GM19193 (cell line): ENCODE results near the gene TERC.

ENCODE experiments used
- POLR2A ChIP-seq: IDR thresholded peaks from 4 replicates; pipeline ENCODE4 v1.6.1; 2011; ENCODE audit not compliant: insufficient read depth, insufficient read length; ENCODE audit errors: extremely low read depth

The TERC gene

DNA sequence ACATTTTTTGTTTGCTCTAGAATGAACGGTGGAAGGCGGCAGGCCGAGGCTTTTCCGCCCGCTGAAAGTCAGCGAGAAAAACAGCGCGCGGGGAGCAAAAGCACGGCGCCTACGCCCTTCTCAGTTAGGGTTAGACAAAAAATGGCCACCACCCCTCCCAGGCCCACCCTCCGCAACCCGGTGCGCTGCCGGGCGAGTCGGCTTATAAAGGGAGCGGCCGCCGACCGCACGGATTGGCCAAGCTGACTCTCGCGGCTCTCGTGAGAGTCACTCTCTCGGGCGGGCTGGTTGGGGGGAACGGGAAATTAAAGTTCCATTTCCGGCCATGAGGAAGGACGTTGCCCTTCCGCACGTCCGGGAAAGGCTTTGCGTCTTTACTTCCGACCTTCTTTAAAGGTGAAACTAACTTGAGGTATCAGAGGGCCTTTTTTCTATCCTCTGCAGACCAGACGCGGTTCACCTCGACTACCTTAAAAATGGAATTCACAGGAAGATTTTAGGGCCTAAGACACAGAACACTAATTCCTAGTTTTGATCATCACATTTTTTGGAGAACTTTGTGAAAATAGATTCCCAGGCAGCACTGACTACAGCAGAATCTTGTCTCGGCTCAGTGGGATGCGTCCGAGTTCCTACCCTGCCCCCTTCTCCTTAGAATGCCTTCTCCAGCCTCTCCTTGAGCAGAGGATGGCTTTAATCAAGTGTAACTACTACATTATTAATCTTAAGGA is at the start of gene TERC:
Gene TERC, minus strand, starts transcription at position 179 of the 731 bp plus-strand sequence.
- peak; percentile 94 for TF ChIP-seq POLR2A

DNA sequence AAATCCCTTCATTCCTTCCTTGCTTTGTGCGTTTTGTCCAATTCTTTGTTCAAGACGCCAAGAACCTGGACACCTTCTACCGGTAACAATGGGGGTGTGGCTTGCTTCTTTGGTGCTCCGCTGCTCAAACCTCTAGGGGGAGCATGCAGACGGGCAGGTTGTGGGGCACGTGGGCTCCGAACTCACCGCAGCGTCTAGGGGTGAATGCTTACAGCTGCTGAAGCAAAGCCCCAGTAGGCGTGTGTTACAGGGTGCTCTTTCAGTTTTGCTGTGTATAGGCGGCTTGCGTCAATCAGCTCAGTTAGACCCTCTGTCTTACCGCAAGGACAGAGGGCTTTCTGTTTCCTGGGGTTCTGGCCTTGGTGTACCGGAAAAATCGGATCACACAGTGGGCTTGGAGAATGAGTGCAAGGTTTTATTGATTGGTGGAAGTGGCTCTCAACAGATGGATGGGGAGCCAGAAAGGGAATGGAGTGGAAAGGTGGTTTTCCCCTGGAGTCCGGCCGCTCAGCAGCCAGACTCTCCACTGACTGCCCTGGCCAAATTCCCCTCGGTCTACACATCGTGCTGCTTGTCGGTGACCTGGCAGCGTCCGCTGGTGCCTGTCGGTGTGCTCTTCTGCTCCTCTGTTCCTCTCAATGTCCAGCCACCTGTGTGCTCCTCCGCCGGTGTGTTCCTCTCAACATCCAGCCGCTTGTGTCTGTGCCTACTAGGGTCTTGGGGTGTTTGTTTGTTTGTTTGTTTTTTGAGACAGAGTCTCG is 49.1 kb upstream of the TERC start:
- no peak for TF ChIP-seq POLR2A

DNA sequence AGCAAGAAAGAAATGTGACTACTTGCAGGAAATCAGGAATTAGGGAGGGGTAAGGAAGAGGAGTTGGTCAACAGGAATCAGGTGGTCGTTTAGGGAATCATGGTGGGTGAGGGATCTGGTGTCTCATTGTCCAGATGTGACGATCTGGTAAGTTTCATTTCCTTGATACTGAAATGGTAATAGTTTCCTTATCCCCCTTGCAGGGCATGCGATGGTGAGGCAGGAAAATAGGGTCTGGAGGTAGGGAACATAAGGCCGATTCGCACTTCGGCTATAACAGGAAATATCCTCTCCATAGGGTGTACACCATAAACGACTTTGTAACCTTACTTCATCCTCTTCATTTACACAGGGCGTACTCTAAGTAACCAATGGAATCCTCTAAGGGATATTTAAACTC is 48.4 kb upstream of the TERC start:
- no peak for TF ChIP-seq POLR2A

DNA sequence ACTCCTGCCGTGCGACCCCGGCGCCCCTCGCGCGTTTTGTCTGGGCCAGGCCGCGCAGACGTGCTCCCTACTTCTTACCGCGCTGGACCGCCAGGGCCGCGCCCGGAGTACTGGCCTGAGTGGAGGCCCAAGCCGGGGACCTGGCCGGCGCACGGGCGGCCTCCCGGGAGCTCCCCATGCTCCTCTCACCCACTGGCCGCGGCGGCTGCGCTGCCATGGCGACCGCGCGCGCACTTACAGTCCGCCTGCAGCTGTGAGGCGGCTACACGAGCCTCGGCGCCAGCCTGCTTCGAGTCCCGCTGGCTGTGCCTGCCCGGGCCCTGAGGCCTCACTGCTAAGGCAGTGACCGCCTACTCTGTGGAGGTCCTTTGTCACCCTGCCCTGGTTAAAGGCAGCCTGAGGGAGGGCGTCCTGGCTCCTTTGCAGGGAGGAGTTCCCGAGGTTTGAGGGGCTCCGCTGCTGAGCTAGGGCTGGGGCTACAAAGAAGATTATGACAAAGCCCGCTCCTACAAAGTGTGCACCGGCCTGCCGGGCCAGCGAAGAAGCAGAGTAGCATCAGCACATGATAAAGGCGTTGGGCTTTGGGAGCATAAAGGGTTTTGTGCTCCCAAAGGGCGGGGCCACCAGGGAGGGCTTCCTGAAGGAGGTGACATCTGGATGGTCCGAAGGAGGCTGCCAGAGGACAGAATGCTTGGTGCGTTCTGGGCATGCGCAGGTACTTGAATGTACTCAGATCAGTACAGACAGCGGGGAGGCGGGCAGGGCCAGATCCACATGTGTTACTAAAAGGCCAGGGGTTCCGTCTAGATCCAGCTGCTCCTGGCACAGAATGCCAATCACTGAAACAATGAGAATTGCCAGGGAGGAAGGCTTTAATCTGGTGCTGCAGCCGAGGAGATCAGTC is 47.7 kb upstream of the TERC start, which contains the start of the genes LRRC34 and LRRIQ4:
Gene LRRC34, minus strand, starts transcription at position 573 of the 904 bp plus-strand sequence. Its CDS starts 356 bp downstream, at position 217.
Gene LRRIQ4, plus strand, starts transcription at position 539 of the 904 bp plus-strand sequence. CDS start 9,052 bp downstream, outside the sequence.
- TF ChIP-seq POLR2A: peak; percentile 10

DNA sequence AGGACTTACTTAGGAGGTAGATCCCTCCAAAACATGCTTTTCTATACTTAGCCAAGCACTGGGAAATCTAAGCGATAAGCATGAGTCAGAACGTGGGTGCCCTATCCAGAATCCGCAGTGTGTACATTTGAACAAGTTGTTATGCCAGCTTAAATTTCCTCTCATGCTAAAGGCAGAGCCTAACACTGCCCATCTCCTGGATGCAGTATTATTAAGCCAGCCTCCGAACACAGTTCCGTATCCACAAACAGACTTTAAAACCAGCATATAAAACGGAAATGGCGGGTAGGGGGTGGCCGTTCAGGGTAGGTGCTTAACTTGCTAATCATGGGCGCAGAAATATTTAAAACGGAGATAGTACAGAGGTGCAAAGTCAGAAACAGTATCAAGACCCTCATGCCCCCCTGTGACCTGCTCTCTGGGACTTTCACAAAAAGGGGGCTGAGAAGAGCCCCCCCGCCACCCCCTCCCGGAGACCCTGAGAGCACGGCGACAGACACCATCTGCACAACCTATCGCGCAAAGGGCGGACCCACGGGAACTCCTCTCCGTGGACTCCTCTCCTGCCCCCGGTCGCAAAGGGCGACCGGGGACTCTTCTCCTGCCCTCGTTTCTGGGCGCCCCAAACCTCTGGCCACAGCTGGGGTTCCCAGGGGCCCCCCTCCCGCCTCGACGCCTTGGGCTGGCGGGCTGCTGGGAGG is 46.9 kb upstream of the TERC start:
- no peak for TF ChIP-seq POLR2A

DNA sequence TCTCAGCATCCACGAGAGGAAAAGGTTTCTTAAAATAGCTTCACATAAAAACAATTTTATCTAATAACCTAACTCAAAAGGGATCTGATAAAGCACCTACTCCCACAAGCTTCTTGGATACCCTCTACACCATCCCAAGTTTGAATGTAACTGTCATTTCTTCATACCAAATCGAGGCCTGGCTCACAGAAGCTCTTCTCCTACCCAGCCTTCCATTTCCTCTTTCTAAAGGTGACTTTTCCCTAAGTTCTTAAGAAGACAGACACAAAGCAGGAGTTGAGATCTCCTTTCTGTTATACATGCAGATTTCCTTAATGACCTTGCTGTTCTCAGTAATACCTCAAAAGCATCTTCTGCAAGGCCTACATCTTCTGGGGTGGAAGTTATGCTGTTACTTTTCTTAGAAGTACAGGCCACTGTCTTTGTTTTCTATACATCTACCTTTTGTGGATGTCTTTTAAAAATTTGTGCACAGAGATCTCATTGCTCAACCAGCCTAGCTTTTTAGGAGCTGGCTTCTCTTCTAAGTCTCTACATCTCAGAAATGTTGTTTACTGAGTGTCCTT is 44.5 kb upstream of the TERC start:
- no peak for TF ChIP-seq POLR2A

DNA sequence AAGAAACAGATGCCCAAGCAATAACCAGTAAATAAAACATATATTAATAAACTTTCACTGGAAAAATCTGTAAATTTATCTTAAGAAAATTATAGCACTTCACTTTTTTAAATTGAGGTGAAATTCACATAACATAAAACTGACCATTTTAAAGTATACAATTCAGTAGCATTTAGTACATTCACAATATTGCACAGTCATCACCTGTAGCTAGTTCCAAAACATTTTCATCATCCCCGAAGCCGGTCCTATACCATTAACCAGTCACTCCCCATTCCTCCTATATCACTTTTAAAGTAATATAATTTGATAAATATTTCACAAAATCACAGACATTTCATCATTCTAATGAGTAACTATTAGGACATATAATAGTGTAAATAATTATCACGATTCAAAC is 39.8 kb upstream of the TERC start:
- no peak for TF ChIP-seq POLR2A

DNA sequence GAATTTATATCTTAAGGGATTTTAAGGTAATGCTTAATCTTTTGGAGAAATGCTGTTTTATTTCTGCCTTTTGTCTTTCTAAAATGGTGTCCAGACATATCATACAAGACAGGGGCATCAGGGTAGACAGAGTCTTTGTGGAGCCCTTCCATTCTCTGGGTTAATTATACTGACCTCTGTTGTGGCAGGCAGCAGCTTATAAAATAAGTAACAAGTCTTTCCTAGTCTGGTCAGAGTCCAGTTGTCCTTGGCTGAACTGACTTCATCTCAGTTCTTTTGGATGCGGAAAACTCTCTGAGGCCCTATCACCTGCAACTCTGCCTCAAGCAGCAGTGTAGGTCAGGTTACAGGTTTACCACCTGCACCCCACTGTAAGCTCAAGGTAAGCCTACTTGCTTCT is 27.5 kb upstream of the TERC start:
- no peak for TF ChIP-seq POLR2A

DNA sequence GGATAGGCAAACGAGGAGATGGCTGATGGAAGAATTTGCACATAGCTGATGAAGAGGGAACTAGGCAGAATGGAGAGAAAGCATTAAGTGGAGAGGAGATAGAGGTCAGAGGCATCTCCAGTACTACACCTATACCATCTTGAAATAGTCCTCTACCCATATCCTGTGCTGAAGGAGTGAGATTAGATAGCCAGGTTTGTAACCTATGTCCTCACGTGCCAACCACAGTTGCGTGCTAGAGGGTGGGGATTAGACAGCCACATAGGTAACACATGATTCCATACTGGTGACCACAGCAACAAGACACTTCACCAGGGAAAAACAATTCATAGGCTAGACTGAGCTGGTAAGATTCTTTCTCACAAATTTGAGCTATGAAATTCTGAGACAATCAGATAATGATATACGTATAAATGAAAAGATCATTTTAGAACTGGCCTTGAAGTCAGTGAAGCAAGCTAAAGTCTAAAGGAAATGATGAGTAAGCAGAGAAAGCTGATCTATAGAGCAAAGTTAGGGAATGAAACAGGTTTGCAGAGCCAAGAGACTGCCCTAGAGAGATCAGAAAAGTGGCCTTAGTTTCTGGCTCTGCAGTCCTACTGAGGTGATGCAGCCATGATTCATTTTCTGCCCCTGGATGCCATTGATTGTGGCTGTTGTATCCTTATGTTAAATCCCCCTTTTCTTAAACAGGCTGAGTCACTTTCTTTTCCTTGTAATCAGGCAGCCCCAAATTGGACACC is 26.0 kb upstream of the TERC start:
- no peak for TF ChIP-seq POLR2A

DNA sequence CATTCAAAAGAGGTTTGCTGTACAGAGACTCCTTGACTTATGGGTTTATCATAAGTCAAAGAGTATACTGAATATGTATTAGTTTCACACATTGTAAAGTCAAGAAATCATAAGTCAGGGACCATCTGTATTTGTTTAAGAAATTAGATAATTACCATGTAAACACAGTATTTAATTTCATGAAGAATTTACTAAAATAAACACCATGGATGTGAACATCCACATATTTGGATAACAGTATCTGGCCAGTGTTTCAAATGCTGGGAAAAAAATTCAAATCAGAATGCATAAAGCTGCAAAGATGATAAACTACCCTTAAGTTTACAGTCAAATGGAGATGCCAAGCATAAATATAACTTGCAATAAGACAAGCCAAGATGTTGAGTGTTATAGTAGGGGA is 25.4 kb upstream of the TERC start:
- no peak for TF ChIP-seq POLR2A

DNA sequence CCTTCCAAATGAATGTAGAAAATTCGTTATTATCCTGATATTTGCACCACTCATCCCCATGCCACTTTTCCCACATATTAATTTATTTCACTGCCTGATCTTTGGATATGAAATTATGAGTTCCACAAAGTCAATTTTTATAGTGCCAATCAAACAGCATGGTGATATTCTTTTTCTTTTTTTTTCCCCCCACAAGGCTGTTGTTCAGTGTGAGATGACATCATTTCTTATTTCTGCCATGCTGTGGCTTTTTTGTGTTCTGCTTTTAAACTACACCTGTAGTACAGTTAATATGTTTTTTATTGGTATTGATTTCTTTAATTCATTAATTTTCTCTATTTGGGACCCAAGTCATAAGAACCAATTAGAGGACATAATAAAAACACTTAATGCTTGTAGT is 22.9 kb upstream of the TERC start:
- no peak for TF ChIP-seq POLR2A

DNA sequence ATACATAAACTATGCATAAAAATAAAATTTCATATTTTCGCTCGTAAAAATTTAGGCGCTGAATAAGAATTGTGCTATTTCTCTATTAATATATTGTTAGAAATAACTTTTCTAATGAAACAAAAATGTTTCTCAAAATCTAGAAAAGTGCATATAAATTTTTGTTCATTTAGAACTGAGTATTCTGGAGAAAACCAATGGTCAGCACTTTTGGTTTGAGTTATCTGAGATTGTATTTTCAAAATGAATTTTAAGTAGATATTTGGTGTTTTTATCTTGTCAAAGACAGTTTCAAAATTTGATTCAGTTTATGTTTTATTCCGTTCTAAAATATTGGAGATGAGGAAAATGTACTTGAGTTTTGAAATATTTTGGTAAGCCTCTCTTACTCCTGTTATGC is 22.3 kb upstream of the TERC start:
- TF ChIP-seq POLR2A: no peak

DNA sequence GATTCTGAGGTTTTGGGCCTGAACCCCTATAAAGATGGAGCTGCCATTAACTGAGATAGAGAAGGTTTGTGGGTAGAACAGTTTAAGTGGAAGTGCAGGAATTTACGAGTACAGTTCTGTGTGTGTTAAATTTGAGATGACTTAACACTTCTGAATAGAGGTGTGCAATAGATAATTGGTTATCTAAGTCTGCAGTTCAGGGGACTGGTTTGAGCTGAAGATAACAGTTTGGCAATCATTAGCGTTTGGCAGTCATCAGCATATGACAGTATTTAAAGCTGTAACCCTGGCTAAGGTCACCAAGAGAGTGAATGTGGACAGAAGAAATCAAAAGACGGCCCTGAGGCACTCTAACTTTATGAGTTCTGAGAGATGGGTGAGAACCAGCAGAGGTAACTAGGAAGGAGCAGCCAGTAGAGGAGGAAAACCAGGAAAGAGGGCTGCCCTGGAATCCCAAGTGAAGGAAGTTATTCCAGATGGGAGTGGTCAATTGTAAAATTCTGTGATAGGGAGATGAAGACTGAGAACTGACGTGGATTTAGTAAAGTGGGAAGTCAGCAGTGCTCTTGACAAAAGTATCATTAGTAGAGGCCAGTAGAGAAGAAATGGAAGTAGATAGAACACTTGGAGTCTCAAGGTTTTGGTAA is 16.5 kb upstream of the TERC start:
- no peak for TF ChIP-seq POLR2A
